Stimulated activated effector memory CD8-positive, alpha-beta T cell treated with anti-CD3 and anti-CD28 coated beads, Interleukin-12 subunit alpha, Interleukin-12 subunit beta, amount 100 ng/mL, for 72 hours (primary cell): Measurements from ENCODE around the gene SRP72.

ENCODE experiments used
- ATAC-seq: fragments of 150-1000 bp; cut with Tn5 transposase; 2 replicates; pipeline ENCODE4 v1.10.0; 2021
- DNase-seq, 2 donors: peaks; one replicate each; pipeline ENCODE4 v3.0.0; 2021 to 2022; ENCODE audit warnings: low spot score in 2 of 2
- H3K27ac Mint-ChIP-seq: one replicate; pipeline ENCODE4 v1.8.0; 2022; ENCODE audit warnings: mild to moderate bottlenecking, mixed read lengths
- H3K36me3 Mint-ChIP-seq: one replicate; pipeline ENCODE4 v1.8.0; 2022; ENCODE audit warnings: mild to moderate bottlenecking, mixed read lengths
- H3K4me1 Mint-ChIP-seq: one replicate; pipeline ENCODE4 v1.8.0; 2022; ENCODE audit warnings: mixed read lengths
- H3K4me3 Mint-ChIP-seq: one replicate; pipeline ENCODE4 v1.8.0; 2022; ENCODE audit warnings: mild to moderate bottlenecking, mixed read lengths
- H3K9me3 Mint-ChIP-seq: one replicate; pipeline ENCODE4 v1.8.0; 2022; ENCODE audit warnings: mixed read lengths

SRP72 gene

GRCh38 chr4:56505269-56506130, 38.1 kb downstream of the SRP72 start, which contains the start of gene ARL9:
Gene ARL9, plus strand, starts transcription at chr4:56505791. Its CDS starts 72 bp downstream, at chr4:56505863.
- Mint-ChIP-seq H3K4me3 (peak within 1 kb of the TSS; percentile 82), H3K4me1 (peaks cover 17% of the 10 kb centered on the region), H3K9me3 (no peaks in the 10 kb centered on the region), H3K36me3 (peaks cover 42% of the 10 kb centered on the region), H3K27ac (peak within 1 kb of the TSS; percentile 63)
- peak; percentile 20 to 79 for DNase-seq
- ATAC-seq = peak; percentile 87

DNA sequence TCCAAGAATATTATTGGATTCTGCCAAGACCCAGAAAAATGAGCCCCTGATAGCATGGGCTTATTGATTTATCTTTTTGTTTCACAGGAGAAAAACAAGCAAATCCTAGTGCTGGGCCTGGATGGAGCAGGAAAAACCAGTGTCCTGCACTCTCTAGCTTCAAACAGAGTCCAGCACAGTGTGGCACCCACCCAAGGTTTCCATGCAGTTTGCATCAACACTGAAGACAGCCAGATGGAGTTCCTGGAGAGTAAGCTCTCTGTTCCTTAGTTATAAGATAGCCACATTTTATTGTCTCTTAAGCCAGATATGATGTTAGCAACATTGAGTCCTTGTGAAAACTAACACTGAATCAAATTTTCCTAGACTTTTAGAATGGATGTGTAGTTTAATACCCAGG, 43.7 kb downstream of the SRP72 start:
- DNase-seq = no peak
- no peaks in the 10 kb centered on the region for H3K9me3 Mint-ChIP-seq
- no peak overlapping the region for H3K4me3 Mint-ChIP-seq
- peaks cover 5% of the 10 kb centered on the region for H3K4me1 Mint-ChIP-seq
- no peak for ATAC-seq
- H3K36me3 Mint-ChIP-seq = peaks cover under 1% of the 10 kb centered on the region
- no peak overlapping the region for H3K27ac Mint-ChIP-seq

- ATAC-seq (no peak), DNase-seq (no peak)
- Mint-ChIP-seq H3K9me3 (no peaks in the 10 kb centered on the region), H3K4me1 (no peaks in the 10 kb centered on the region), H3K36me3 (no peaks in the 10 kb centered on the region), H3K4me3 (no peak overlapping the region), H3K27ac (no peak overlapping the region)
Measured at GRCh38 chr4:56512166-56512565, 44.7 kb downstream of the SRP72 start.

DNA sequence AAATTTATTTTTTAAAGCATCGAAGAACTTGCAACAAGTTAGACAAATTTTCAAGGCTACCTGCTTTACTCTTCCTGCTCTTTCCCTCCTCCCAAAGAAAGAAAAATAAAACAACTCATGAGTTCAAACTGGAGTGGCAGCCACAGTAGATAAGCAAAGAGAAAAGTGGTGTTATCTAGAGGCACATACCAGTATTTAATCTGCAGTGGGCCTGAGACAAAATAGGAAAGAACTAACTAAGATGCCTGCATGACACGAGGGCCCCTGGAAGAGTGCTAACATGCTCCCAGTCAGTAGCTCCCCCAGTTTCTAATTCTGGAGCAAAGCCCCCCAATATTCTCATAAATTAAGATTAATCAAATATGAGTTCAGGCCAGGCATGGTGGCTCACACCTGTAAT, 46.1 kb downstream of the SRP72 start:
- Mint-ChIP-seq H3K27ac (no peak overlapping the region), H3K9me3 (no peaks in the 10 kb centered on the region), H3K36me3 (no peaks in the 10 kb centered on the region), H3K4me3 (no peak overlapping the region), H3K4me1 (no peaks in the 10 kb centered on the region)
- no peak for ATAC-seq
- no peak for DNase-seq

DNA sequence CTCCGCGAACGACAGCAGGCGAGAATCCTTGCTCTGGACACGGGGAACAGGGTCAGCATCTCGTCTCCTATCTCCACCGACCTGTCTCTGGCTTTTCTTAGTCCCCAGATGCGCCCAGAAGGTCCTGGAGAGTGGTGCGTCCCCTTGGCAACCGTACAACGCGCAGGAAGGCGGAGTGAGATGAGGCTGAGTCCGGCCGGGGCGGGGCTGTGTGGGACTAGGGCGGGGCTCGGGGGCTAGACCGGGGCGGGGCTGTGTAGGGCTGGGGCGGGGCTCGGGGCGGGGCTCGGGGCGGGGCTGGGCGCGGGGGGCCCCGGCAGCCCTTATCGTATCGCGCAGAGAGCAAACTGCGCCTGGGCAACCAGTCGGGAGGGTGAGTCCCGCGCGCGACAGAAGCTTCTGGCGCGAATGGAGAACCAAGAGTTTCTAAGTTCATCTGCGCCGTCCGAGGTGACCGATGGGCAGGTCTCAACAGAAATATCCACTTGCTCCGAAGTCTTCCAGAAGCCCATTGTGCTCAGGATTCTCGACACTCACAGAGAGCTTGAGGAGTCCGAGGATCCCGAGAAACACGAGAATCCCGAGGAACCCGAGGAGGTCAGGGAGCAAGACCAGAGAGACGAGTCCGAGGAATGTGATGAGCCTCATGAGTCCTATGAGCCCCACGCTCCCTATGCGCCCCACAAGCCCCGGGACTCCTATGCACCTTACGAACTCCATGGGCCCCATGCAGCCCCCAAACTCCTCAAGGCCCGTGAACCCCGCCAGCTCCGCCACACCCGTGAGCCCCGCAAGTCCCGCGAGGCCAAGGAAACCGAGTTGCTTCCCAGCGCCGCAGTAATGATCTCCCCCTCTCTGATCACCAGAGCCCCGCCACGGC, 63.1 kb downstream of the SRP72 start:
- Mint-ChIP-seq H3K36me3 (no peaks in the 10 kb centered on the region), H3K4me3 (no peak overlapping the region), H3K4me1 (no peaks in the 10 kb centered on the region), H3K27ac (no peak overlapping the region), H3K9me3 (no peaks in the 10 kb centered on the region)
- DNase-seq (peak; percentile 71 to 87), ATAC-seq (peak; percentile 98)

GRCh38 chr4:56531149-56531770, 63.8 kb downstream of the SRP72 start:
- H3K9me3 Mint-ChIP-seq = no peaks in the 10 kb centered on the region
- ATAC-seq (no peak), DNase-seq (no peak)
- no peaks in the 10 kb centered on the region for H3K4me1 Mint-ChIP-seq
- H3K36me3 Mint-ChIP-seq = no peaks in the 10 kb centered on the region
- no peak overlapping the region for H3K4me3 Mint-ChIP-seq
- no peak overlapping the region for H3K27ac Mint-ChIP-seq

- Mint-ChIP-seq H3K4me3 (no peak overlapping the region), H3K9me3 (no peaks in the 10 kb centered on the region), H3K36me3 (no peaks in the 10 kb centered on the region), H3K4me1 (no peaks in the 10 kb centered on the region), H3K27ac (no peak overlapping the region)
- DNase-seq (no peak), ATAC-seq (no peak)
Measured at GRCh38 chr4:56531823-56532222, 64.4 kb downstream of the SRP72 start.

DNA sequence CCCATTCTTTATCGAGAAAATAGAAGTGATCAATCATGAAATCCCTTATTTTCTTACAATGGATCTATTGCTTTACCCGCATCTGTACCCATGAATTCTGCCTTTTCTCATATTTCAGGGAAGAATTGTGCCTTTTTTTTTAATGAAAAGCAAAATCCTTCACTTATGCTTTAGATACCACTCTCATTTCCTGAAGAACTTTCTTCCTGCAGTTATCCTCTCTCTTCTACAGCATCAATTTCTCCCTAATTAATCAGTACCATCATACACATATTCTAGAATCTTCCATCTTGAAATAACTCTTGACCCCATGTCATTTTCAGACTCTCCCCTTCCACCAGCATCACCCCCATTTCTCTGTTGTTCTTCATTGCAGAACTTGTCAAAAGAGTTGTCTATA, 64.8 kb downstream of the SRP72 start:
- Mint-ChIP-seq H3K36me3 (no peaks in the 10 kb centered on the region), H3K27ac (no peak overlapping the region), H3K4me1 (no peaks in the 10 kb centered on the region)

DNA sequence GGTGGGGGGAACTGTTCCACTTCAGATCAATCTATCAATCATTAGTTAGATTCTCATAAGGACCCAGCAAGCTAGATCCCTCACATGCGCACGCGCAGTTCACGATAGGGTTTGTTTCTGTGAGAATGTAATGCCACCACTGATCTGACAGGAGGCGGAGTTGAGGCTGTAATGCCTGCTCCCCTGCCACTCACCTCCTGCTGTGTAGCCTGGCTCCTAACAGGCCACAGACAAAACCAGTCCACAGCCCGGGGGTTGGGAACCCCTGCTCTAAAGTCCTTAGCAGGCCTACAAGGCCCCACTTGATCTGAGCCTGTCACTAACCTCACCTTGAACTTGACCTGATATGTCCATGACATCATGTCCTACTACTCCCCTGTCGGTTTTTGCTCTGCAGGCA, 68.5 kb downstream of the SRP72 start:
- DNase-seq (no peak), ATAC-seq (no peak)
- Mint-ChIP-seq H3K4me3 (no peak overlapping the region), H3K9me3 (no peaks in the 10 kb centered on the region), H3K4me1 (peaks cover 7% of the 10 kb centered on the region), H3K36me3 (no peaks in the 10 kb centered on the region), H3K27ac (no peak overlapping the region)

More for the DNA sequence above, 64.8 kb downstream of the SRP72 start:
- ATAC-seq (no peak), DNase-seq (no peak)
- H3K4me3 Mint-ChIP-seq = no peak overlapping the region
- H3K9me3 Mint-ChIP-seq = no peaks in the 10 kb centered on the region

GRCh38 chr4:56537147-56537546, 69.7 kb downstream of the SRP72 start:
- H3K4me3 Mint-ChIP-seq = no peak overlapping the region
- no peaks in the 10 kb centered on the region for H3K36me3 Mint-ChIP-seq
- peaks cover 7% of the 10 kb centered on the region for H3K4me1 Mint-ChIP-seq
- DNase-seq = no peak
- no peak for ATAC-seq
- no peak overlapping the region for H3K27ac Mint-ChIP-seq
- H3K9me3 Mint-ChIP-seq = no peaks in the 10 kb centered on the region

GRCh38 chr4:56540826-56541225, 73.4 kb downstream of the SRP72 start:
- H3K9me3 Mint-ChIP-seq = no peaks in the 10 kb centered on the region
- H3K36me3 Mint-ChIP-seq = no peaks in the 10 kb centered on the region
- H3K4me3 Mint-ChIP-seq = no peak overlapping the region
- no peak for DNase-seq
- no peak overlapping the region for H3K27ac Mint-ChIP-seq
- peaks cover 16% of the 10 kb centered on the region for H3K4me1 Mint-ChIP-seq
- ATAC-seq = no peak

DNA sequence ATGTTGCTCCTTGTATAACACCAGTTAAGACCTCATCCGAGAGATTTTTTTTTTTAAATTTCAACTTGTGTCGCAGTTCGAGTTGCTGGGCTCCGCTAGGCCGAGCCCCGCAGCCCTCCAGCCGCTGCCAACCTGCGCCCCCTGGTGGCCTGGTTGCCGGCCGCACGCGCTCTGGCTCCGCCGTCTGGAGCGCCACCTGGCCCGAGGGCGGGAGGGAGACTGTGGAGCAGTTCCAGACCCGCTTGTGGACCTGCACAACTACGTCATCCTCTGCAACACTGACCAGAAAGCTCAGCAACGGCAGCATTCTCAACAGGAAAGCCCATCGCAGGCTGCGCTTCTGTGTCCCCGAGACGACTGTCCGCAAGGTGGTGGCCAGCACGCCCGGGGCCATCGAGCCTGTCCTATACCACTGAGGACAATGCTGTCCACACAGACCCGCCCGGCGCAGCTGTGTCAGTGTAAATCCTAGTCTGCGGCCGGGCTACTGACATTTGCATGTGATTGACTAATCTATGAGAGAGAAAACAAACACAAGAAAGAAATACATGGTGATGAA, 77.2 kb downstream of the SRP72 start:
- peak; percentile 100 for ATAC-seq
- Mint-ChIP-seq H3K4me3 (peak overlapping the region; percentile 57), H3K27ac (no peak overlapping the region), H3K9me3 (no peaks in the 10 kb centered on the region), H3K36me3 (no peaks in the 10 kb centered on the region), H3K4me1 (peaks cover 16% of the 10 kb centered on the region)
- DNase-seq = peak; percentile 95 to 96

- no peak overlapping the region for H3K4me3 Mint-ChIP-seq
- H3K4me1 Mint-ChIP-seq = no peaks in the 10 kb centered on the region
Measured at GRCh38 chr4:56550642-56551041, 83.2 kb downstream of the SRP72 start.

GRCh38 chr4:56551516-56551915, 84.1 kb downstream of the SRP72 start:
- Mint-ChIP-seq H3K4me1 (no peaks in the 10 kb centered on the region), H3K36me3 (no peaks in the 10 kb centered on the region), H3K9me3 (no peaks in the 10 kb centered on the region), H3K4me3 (no peak overlapping the region), H3K27ac (no peak overlapping the region)
- DNase-seq (no peak), ATAC-seq (peak; percentile 53)

More at GRCh38 chr4:56550642-56551041, 83.2 kb downstream of the SRP72 start:
- DNase-seq (no peak), ATAC-seq (no peak)
- H3K27ac Mint-ChIP-seq = no peak overlapping the region
- no peaks in the 10 kb centered on the region for H3K9me3 Mint-ChIP-seq
- H3K36me3 Mint-ChIP-seq = no peaks in the 10 kb centered on the region

GRCh38 chr4:56552273-56552672, 84.9 kb downstream of the SRP72 start:
- Mint-ChIP-seq H3K9me3 (no peaks in the 10 kb centered on the region), H3K4me3 (no peak overlapping the region), H3K4me1 (no peaks in the 10 kb centered on the region), H3K27ac (no peak overlapping the region), H3K36me3 (no peaks in the 10 kb centered on the region)
- ATAC-seq (no peak), DNase-seq (no peak)
